Measurements from ENCODE around the gene FBRSL1.

FBRSL1 gene

GRCh38 chr12:132545164-132545953 is 55.4 kb downstream of the FBRSL1 start:
- no peak for DNase-seq

DNA sequence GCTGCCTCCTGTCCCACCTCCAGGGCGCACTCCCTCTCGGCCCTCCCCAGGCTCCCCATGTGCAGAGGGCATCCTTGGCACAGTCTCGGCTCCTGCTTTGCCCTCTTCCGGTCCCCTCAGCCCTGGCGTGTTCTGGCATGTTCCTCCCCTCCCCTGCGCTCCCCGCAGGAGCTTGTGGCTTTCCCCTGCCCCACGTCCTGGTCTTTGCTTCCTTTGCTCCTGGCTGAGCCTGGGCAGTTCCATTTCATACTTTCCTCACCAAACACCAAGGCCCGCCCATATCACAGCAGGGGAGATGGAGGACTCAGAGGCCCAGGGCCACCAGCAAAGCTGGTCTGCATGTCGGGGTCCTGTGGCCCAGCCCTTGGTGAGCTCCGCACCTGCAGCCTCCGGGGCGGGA is 56.0 kb downstream of the FBRSL1 start:
- no peak for DNase-seq

DNA sequence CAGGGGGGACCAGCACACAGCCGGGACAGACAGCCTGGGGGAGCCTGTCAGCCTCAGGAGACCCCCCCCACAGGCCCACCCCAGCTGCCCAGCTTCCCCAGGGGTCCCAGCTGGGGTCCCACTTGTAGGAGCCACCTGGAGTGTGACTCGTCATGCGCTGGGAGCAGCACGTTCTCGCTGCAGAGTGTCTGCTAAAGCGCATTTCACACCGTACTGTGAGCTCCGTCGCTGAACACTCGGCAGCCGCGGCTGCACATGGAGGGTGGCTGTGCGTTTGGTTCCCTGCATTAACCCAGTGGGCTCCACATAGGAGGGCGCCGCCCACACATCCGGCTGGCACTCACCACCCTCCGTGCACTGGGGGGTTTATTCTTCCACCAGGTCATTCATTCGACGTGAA is 56.7 kb downstream of the FBRSL1 start:
- no peak for DNase-seq

GRCh38 chr12:132547205-132547740 is 57.3 kb downstream of the FBRSL1 start:
- no peak for DNase-seq

GRCh38 chr12:132548430-132549058 is 58.6 kb downstream of the FBRSL1 start:
- no peak for DNase-seq

DNA sequence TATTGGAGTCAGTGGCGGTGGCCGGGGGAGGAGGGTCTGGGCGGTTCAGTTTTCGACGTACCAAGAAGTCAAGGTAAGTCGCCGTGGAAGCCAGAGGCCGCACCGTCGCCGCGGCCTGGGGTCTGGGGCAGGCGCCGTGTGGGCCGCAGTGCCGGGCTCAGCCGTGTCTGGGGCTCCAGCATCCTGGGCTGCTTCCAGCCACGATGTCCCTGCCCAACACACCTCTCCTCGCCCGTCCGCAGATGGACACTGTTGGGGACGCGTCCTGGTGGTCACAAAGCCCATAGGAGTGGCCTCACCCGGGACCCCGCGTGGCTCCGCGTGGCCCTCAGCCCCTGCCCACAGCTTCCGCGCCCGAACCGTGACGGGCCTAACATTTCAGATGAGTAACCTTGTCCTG is 59.1 kb downstream of the FBRSL1 start:
- DNase-seq: no peak

GRCh38 chr12:132550014-132550802 is 60.3 kb downstream of the FBRSL1 start:
- no peak for DNase-seq

GRCh38 chr12:132550830-132551640 is 61.1 kb downstream of the FBRSL1 start:
- no peak for DNase-seq

DNA sequence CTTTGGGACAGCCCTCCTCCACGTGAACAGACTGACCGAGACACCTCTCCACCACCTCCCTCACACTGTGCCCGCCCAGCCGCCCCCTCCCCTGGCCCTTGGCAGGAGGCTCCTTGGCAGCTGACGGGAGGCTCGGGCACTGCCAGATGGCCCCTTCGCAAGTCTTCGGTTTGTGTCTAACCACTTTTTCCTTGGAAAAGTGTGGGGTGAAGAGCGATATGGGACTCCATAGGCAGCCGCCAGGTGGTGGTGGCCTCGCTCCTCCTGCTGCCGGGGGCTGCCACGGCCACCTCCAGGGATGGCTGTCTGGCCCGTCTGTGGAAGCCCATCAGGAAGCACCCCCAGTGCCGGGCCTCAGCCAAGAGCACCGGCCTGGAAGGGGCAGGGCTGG is 61.7 kb downstream of the FBRSL1 start:
- no peak for DNase-seq

DNA sequence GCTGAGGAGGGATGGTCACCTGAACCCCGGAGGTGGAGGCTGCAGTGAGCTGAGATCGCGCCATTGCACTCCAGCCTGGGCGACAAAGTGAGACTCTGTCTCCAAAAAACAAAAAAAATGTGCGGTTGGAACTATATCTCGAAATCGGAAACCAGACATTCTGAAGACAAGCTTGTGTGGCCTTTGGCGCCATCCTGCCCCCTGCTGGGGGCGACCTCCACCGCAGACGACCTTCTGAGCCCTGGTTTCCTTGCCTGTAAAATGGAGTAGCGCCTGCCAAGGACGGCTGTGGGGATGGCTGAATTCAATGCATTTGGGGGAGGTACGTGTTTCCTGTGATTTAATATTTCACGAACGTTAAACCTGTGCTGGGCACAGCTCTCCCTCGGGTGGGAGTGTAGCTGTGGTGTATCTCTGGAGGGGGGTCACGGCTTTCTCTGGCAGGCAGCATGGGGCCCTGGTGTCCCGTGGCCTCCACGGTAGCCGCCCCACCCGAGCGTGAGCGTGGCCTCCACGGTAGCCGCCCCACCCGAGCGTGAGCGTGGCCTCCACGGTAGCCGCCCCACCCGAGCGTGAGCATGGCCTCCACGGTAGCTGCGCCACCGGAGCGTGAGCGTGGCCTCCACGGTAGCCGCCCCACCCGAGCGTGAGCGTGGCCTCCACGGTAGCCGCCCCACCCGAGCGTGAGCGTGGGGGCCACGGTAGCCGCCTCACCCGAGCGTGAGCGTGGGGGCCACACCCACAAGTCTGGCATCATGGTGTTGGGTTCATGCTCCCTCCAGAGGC is 65.1 kb downstream of the FBRSL1 start:
- DNase-seq: no peak

- no peak for DNase-seq
Measured at GRCh38 chr12:132555686-132556085, 65.7 kb downstream of the FBRSL1 start.

- no peak for DNase-seq
Measured at GRCh38 chr12:132556216-132556615, 66.3 kb downstream of the FBRSL1 start.

- no peak for DNase-seq
Measured at GRCh38 chr12:132556801-132557200, 66.8 kb downstream of the FBRSL1 start.

GRCh38 chr12:132557291-132558015 is 67.5 kb downstream of the FBRSL1 start:
- DNase-seq: no peak

DNA sequence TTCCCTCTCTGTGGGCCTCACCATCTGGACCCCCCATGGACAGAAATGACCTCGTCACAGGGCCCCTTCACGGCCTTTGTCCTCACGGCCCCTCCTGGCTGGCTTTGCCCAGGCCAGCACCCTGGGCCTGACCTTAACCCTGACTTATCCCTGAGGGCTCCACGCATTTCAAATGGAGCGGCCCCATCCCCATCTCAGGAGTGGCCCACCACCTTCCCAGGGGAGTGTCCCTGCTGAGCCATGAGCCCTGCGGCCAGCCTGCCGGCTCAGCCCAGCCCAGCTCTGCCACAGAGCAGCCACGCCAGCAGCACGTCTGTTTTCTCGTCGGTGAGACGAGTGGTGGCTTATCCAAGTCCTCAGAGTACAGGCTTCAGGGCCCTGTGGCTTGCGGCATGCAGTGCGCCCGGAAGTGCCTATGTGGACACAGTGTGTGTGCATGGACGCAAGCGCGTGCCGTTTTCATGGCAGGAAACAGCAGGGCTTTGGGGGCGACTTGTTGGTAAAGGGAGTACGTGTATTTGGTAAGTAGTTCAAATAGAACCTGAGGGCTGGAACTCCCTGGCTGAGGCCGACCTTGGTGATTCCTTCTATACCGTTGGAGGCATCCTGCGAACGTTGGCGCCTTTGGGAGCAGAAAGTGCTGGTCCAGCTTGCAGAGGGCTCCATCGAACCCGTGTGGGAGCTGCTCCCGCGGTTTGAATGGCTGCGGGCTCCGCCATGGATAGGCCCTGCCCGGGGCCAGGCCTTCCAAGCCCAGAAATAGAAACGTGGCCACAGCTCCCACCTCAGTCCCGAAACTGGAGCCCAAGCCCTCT is 68.3 kb downstream of the FBRSL1 start:
- no peak for DNase-seq

DNA sequence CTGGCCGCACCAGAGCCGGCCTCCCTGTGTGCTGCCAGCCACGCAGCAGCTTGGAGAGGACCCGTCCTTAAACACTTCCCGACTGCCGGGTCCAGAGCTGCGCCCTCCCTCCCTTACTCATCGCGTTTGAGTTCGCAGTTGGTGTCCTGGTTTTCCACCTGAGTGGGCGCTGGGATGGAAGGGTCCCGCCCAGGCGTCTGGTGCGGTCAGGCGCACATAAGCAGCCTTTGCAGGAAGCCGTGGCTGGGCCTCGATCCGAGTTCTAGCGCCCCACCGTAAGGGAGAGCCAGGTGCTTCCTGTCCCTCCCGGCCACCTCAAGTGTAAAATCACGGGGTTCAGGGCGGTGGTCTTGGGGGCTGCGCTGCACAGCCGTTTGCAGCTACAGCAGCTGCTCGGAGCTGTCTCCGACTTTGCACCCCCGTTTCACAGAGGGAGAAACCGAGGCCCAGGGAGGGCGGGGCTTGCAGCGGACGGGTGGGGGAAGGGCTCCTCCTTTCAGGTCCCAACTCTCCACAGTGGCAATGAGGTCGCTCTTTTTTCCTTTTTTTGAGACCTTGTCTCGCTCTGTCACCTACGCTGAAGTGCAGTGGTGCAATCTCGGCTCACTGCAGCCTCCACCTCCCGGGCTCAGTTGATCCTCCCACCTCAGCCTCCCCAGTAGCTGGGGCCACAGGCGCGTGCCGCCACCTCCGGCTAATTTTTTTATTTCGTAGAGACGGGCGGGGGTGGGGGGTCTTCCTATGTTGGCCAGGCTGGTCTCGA is 69.1 kb downstream of the FBRSL1 start:
- DNase-seq: no peak

GRCh38 chr12:132559652-132560363 is 69.9 kb downstream of the FBRSL1 start:
- DNase-seq: no peak

- DNase-seq: no peak
Measured at GRCh38 chr12:132560364-132560613, 70.3 kb downstream of the FBRSL1 start.

All from T-helper 9 cell (primary cell).